Glutamatergic neuron (in vitro differentiated cells): ENCODE data around the gene HSD17B13. TPM values are rescaled to one million over a fixed set of nuclear protein-coding genes. Genes with fewer than 3 reads are reported as not detected.

ENCODE experiments used
- DNase-seq: peaks from one replicate; pipeline ENCODE4 v3.0.0; 2022
- H3K27ac Mint-ChIP-seq: one replicate; pipeline ENCODE4 v1.8.0; 2020; ENCODE audit warnings: mild to moderate bottlenecking, mixed read lengths, inconsistent platforms; ENCODE audit not compliant: unreplicated experiment
- H3K27me3 Mint-ChIP-seq: one replicate; pipeline ENCODE4 v1.8.0; 2020; ENCODE audit warnings: mild to moderate bottlenecking, moderate library complexity, mixed read lengths, inconsistent platforms; ENCODE audit not compliant: unreplicated experiment
- H3K36me3 Mint-ChIP-seq: one replicate; pipeline ENCODE4 v1.8.0; 2020; ENCODE audit warnings: mild to moderate bottlenecking, mixed read lengths, inconsistent platforms; ENCODE audit not compliant: unreplicated experiment
- H3K4me1 Mint-ChIP-seq: one replicate; pipeline ENCODE4 v1.8.0; 2020; ENCODE audit warnings: mild to moderate bottlenecking, low read depth, mixed read lengths, inconsistent platforms; ENCODE audit not compliant: unreplicated experiment
- H3K4me3 Mint-ChIP-seq: one replicate; pipeline ENCODE4 v1.8.0; 2020; ENCODE audit warnings: mild to moderate bottlenecking, mixed read lengths, inconsistent platforms; ENCODE audit not compliant: unreplicated experiment
- H3K9me3 Mint-ChIP-seq: one replicate; pipeline ENCODE4 v1.8.0; 2020; ENCODE audit warnings: mild to moderate bottlenecking, moderate library complexity, mixed read lengths, inconsistent platforms; ENCODE audit not compliant: unreplicated experiment
- total RNA-seq: library from RNA; stranded (reverse); fragmentation: NEBNext Ultra II Directional; extraction: Animal tissue kit (Norgen Biotek cat#: 25700); gene quantifications from one replicate; pipeline ENCODE4 v1.2.1, GENCODE V29; 2021; ENCODE audit not compliant: unreplicated experiment
- TF ChIP-seq, protein P1 (sequence below): fragments of 200-600 bp; sonication (generic); IDR thresholded peaks from one replicate; pipeline ENCODE4 v1.5.0; 2021; ENCODE audit not compliant: partially characterized antibody, unreplicated experiment

Gene HSD17B13
- total RNA-seq, 1 donor from 2014 or later: 0.25 TPM

- TF ChIP-seq, protein P1, sequence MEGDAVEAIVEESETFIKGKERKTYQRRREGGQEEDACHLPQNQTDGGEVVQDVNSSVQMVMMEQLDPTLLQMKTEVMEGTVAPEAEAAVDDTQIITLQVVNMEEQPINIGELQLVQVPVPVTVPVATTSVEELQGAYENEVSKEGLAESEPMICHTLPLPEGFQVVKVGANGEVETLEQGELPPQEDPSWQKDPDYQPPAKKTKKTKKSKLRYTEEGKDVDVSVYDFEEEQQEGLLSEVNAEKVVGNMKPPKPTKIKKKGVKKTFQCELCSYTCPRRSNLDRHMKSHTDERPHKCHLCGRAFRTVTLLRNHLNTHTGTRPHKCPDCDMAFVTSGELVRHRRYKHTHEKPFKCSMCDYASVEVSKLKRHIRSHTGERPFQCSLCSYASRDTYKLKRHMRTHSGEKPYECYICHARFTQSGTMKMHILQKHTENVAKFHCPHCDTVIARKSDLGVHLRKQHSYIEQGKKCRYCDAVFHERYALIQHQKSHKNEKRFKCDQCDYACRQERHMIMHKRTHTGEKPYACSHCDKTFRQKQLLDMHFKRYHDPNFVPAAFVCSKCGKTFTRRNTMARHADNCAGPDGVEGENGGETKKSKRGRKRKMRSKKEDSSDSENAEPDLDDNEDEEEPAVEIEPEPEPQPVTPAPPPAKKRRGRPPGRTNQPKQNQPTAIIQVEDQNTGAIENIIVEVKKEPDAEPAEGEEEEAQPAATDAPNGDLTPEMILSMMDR: no peak
- no peaks in the 10 kb centered on the region for H3K27me3 Mint-ChIP-seq
- DNase-seq: no peak
- H3K9me3 Mint-ChIP-seq: no peaks in the 10 kb centered on the region
- peaks cover 3% of the 10 kb centered on the region for H3K4me1 Mint-ChIP-seq
- H3K36me3 Mint-ChIP-seq: no peaks in the 10 kb centered on the region
- H3K27ac Mint-ChIP-seq: no peak overlapping the region
- H3K4me3 Mint-ChIP-seq: no peak overlapping the region
Observed at GRCh38 chr4:87310691-87311335, 11.9 kb downstream of the HSD17B13 start.

GRCh38 chr4:87309625-87310024, 13.1 kb downstream of the HSD17B13 start:
- Mint-ChIP-seq H3K9me3 (no peaks in the 10 kb centered on the region), H3K36me3 (no peaks in the 10 kb centered on the region), H3K27ac (no peak overlapping the region), H3K4me1 (no peaks in the 10 kb centered on the region), H3K4me3 (no peak overlapping the region), H3K27me3 (no peaks in the 10 kb centered on the region)
- TF ChIP-seq, protein P1: no peak
- DNase-seq: no peak

DNA sequence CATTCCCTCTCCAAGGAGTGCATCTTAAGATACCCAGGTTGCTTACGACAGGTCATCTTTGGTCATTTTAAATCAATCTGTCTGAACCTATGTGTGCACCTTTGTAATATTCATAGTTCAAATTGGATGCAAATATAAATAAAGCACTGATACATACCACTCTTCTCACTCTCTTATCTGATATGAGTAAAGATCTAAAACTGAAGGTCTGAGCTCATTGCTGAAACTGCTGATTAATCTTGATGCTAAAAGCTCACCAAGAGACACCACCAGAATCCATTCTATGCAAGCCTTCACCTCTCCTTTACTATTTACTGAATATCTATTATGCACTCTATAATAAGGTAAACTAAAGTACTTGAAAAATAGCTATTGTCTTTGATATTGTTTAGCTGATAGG, 16.6 kb downstream of the HSD17B13 start:
- H3K36me3 Mint-ChIP-seq: no peaks in the 10 kb centered on the region
- H3K4me3 Mint-ChIP-seq: no peak overlapping the region
- no peaks in the 10 kb centered on the region for H3K4me1 Mint-ChIP-seq
- DNase-seq: no peak
- H3K9me3 Mint-ChIP-seq: no peaks in the 10 kb centered on the region
- H3K27me3 Mint-ChIP-seq: no peaks in the 10 kb centered on the region
- TF ChIP-seq, protein P1: no peak
- no peak overlapping the region for H3K27ac Mint-ChIP-seq

DNA sequence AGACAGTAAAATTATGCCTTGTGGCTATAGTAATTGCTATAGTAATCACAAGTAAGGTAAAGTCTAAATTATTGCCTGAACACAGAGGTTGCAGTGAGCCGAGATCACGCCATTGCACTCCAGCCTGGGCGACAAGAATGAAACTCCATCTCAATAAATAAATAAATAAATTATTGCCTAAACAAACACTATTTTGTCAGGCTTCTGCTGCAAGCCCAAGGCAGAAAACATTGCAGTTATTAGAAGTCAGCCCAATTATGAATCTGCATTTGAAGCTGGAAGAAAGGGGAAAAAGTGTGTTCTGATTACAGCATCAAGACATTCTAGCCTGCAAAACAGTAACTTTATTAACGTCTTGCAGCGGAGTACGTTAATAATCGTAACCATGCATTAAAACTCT, 17.1 kb downstream of the HSD17B13 start:
- Mint-ChIP-seq H3K4me3 (no peak overlapping the region), H3K9me3 (no peaks in the 10 kb centered on the region), H3K36me3 (no peaks in the 10 kb centered on the region), H3K4me1 (no peaks in the 10 kb centered on the region), H3K27ac (no peak overlapping the region), H3K27me3 (no peaks in the 10 kb centered on the region)
- TF ChIP-seq, protein P1: no peak
- no peak for DNase-seq

GRCh38 chr4:87304745-87305432, 17.8 kb downstream of the HSD17B13 start:
- no peak overlapping the region for H3K4me3 Mint-ChIP-seq
- H3K9me3 Mint-ChIP-seq: no peaks in the 10 kb centered on the region
- no peaks in the 10 kb centered on the region for H3K4me1 Mint-ChIP-seq
- no peaks in the 10 kb centered on the region for H3K36me3 Mint-ChIP-seq
- H3K27ac Mint-ChIP-seq: no peak overlapping the region
- TF ChIP-seq, protein P1: no peak
- DNase-seq: no peak
- H3K27me3 Mint-ChIP-seq: no peaks in the 10 kb centered on the region
